ENCODE data around the gene CCDC191. TPM values are rescaled to one million over a fixed set of nuclear protein-coding genes. Genes with fewer than 3 reads are reported as not detected.

The CCDC191 gene
- total RNA-seq, 6 donors from 2014 or later: 3.8 to 27.2 (median 9.1) TPM

GRCh38 chr3:114067804-114068203 lies 11.5 kb upstream of the CCDC191 start:
- Histone ChIP-seq H3K27me3 (no peaks in the 10 kb centered on the region), H3K27ac (no peak overlapping the region), H3K9me3 (no peaks in the 10 kb centered on the region), H3K36me3 (peaks cover 3 to 60% (median 35%) of the 10 kb centered on the region in 4 donors), H3K4me1 (peaks cover 0 to 5% (median 2%) of the 10 kb centered on the region in 4 donors), H3K4me3 (no peak overlapping the region)
- DNase-seq: no peak
- ATAC-seq (ENCODE audit: low FRiP score in 2 of 2): no peak
- WGBS, 2 donors: 67 to 88% methylated on average over 4 of the region's 4 CpGs
- TF ChIP-seq EP300 (IDR thresholded peaks at IDR 0.05) (no peak), POLR2AphosphoS5 (IDR thresholded peaks at IDR 0.05) (no peak), CTCF (IDR thresholded peaks at IDR 0.05) (no peak), POLR2A (IDR thresholded peaks at IDR 0.05) (no peak)

- DNase-seq (no peak), ATAC-seq (ENCODE audit: low FRiP score in 2 of 2) (no peak)
- TF ChIP-seq POLR2AphosphoS5 (IDR thresholded peaks at IDR 0.05): no peak
- TF ChIP-seq CTCF (IDR thresholded peaks at IDR 0.05): no peak
- TF ChIP-seq EP300 (IDR thresholded peaks at IDR 0.05): no peak
- no peak for TF ChIP-seq POLR2A (IDR thresholded peaks at IDR 0.05)
- peaks cover 5 to 22% (median 17%) of the 10 kb centered on the region in 4 donors for H3K4me1 ChIP-seq
- no peaks in the 10 kb centered on the region for H3K27me3 ChIP-seq
- whole genome bisulfite sequencing, 2 donors: 85 to 90% methylated on average over 8 of the region's 8 CpGs
- H3K9me3 ChIP-seq: no peaks in the 10 kb centered on the region
- no peak overlapping the region for H3K4me3 ChIP-seq
- H3K27ac ChIP-seq: no peak overlapping the region
- H3K36me3 ChIP-seq: peaks cover 0 to 13% (median 6%) of the 10 kb centered on the region in 4 donors
Observed at GRCh38 chr3:114060906-114061655, 4.8 kb upstream of the CCDC191 start.

- no peaks in the 10 kb centered on the region for H3K9me3 ChIP-seq
- peaks cover 12 to 31% (median 19%) of the 10 kb centered on the region in 4 donors for H3K4me1 ChIP-seq
- no peaks in the 10 kb centered on the region for H3K36me3 ChIP-seq
- no peaks in the 10 kb centered on the region for H3K27me3 ChIP-seq
- DNase-seq (peak in 1 of 2 donors; percentile 37), ATAC-seq (ENCODE audit: low FRiP score in 2 of 2) (no peak)
- WGBS, 2 donors: 90 to 94% methylated on average over 8 of the region's 8 CpGs
- H3K27ac ChIP-seq: no peak overlapping the region
- H3K4me3 ChIP-seq: no peak overlapping the region
- TF ChIP-seq POLR2AphosphoS5 (IDR thresholded peaks at IDR 0.05) (no peak), CTCF (IDR thresholded peaks at IDR 0.05) (no peak), EP300 (IDR thresholded peaks at IDR 0.05) (no peak), POLR2A (IDR thresholded peaks at IDR 0.05) (no peak)
Observed at GRCh38 chr3:114058646-114059045, 2.3 kb upstream of the CCDC191 start.

- Histone ChIP-seq H3K9me3 (no peaks in the 10 kb centered on the region), H3K36me3 (no peaks in the 10 kb centered on the region), H3K27me3 (no peaks in the 10 kb centered on the region), H3K27ac (peak overlapping the region; percentile 79 to 83 (median 82)), H3K4me1 (peaks cover 12 to 31% (median 19%) of the 10 kb centered on the region in 4 donors), H3K4me3 (peak overlapping the region; percentile 40 to 91 (median 81))
- DNase-seq (no peak), ATAC-seq (ENCODE audit: low FRiP score in 2 of 2) (peak in 1 of 2 donors; percentile 4)
- TF ChIP-seq EP300 (IDR thresholded peaks at IDR 0.05): no peak
- TF ChIP-seq CTCF (IDR thresholded peaks at IDR 0.05): no peak
- TF ChIP-seq POLR2A (IDR thresholded peaks at IDR 0.05): no peak
- TF ChIP-seq POLR2AphosphoS5 (IDR thresholded peaks at IDR 0.05): no peak
- 0% methylated on average over 8 of the region's 8 CpGs for WGBS, 2 donors
Observed at GRCh38 chr3:114057011-114057347, 653 bp upstream of the CCDC191 start.

GRCh38 chr3:114052216-114052615 lies 4.1 kb downstream of the CCDC191 start:
- Histone ChIP-seq H3K4me1 (peaks cover under 1 to 11% (median 7%) of the 10 kb centered on the region in 4 donors), H3K27ac (no peak overlapping the region), H3K9me3 (no peaks in the 10 kb centered on the region), H3K4me3 (no peak overlapping the region), H3K36me3 (no peaks in the 10 kb centered on the region), H3K27me3 (no peaks in the 10 kb centered on the region)
- DNase-seq: no peak
- no peak for TF ChIP-seq CTCF (IDR thresholded peaks at IDR 0.05)
- no peak for TF ChIP-seq EP300 (IDR thresholded peaks at IDR 0.05)
- TF ChIP-seq POLR2AphosphoS5 (IDR thresholded peaks at IDR 0.05): no peak
- 86 to 94% methylated on average over 2 of the region's 2 CpGs for WGBS, 2 donors
- no peak for ATAC-seq (ENCODE audit: low FRiP score in 2 of 2)
